Measurements from ENCODE around the gene HES5.
"Not testable (repeated sequence)": the region's sequence is repeated elsewhere in the genome, so short reads cannot be mapped to it uniquely, and the experiment has no call there.

Gene HES5

GRCh38 chr1:2529784-2530512 lies at the start of gene HES5:
Gene HES5, minus strand, starts transcription at chr1:2530263. Its CDS starts 99 bp downstream, at chr1:2530164.
- peak within 1 kb of the TSS in 2 of 5 donors; percentile 19 to 20 for H3K9ac ChIP-seq (ENCODE audit: low read length in 5 of 5)
- H3K4me3 ChIP-seq (ENCODE audit: low read depth in 1 of 5, low read length in 5 of 5) = peak within 1 kb of the TSS in 3 of 5 donors; percentile 36 to 56 (median 42)
- peaks cover 20 to 41% (median 35%) of the 10 kb centered on the region in 5 donors for H3K27me3 ChIP-seq (ENCODE audit: control insufficient read depth in 5 of 5, insufficient read depth in 4 of 5, low read length in 5 of 5)
- H3K4me1 ChIP-seq (ENCODE audit: control insufficient read depth in 5 of 5, insufficient read depth in 5 of 5, low read length in 5 of 5) = peaks cover 14 to 65% (median 48%) of the 10 kb centered on the region in 5 donors
- no peaks in the 10 kb centered on the region for H3K36me3 ChIP-seq (ENCODE audit: control insufficient read depth in 5 of 5, insufficient read depth in 5 of 5, low read length in 5 of 5)
- H3K9me3 ChIP-seq (ENCODE audit: control insufficient read depth in 5 of 5, low read length in 5 of 5) = no peaks in the 10 kb centered on the region
- no peak within 1 kb of the TSS for H3K27ac ChIP-seq (ENCODE audit: low read depth, low read length)

DNA sequence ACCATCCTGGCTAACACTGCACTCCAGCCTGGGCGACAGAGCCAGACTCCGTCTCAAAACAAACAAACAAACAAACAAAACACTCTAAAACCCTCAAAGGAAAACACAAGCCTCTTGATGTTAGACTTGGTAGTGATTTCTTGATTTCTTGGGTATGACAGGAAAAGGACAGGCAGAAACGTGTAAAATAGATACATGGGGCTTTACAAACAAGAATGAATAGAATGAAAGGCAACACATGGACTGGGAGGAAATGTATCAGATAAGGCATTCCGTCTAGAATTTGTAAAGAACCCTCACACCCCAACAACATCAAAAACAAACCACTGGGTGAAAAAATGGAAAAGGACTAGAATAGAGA lies 48.7 kb upstream of the HES5 start:
- Histone ChIP-seq H3K9me3 (ENCODE audit: control insufficient read depth in 5 of 5, low read length in 5 of 5) (peaks cover 0 to 3% (median under 1%) of the 10 kb centered on the region in 5 donors), H3K9ac (ENCODE audit: low read length in 5 of 5) (peak overlapping the region in 3 of 5 donors; percentile 8 to 62 (median 59)), H3K4me1 (ENCODE audit: control insufficient read depth in 5 of 5, insufficient read depth in 5 of 5, low read length in 5 of 5) (peaks cover 6 to 50% (median 24%) of the 10 kb centered on the region in 5 donors), H3K36me3 (ENCODE audit: control insufficient read depth in 5 of 5, insufficient read depth in 5 of 5, low read length in 5 of 5) (no peaks in the 10 kb centered on the region), H3K27ac (ENCODE audit: low read depth, low read length) (peak overlapping the region; percentile 92), H3K4me3 (ENCODE audit: low read depth in 1 of 5, low read length in 5 of 5) (no peak overlapping the region), H3K27me3 (ENCODE audit: control insufficient read depth in 5 of 5, insufficient read depth in 4 of 5, low read length in 5 of 5) (peaks cover 0 to 12% (median 6%) of the 10 kb centered on the region in 5 donors)

- peaks cover 0 to 12% (median 6%) of the 10 kb centered on the region in 5 donors for H3K27me3 ChIP-seq (ENCODE audit: control insufficient read depth in 5 of 5, insufficient read depth in 4 of 5, low read length in 5 of 5)
- H3K9ac ChIP-seq (ENCODE audit: low read length in 5 of 5) = peak overlapping the region in 2 of 5 donors; percentile 37 to 59
- peaks cover 6 to 45% (median 21%) of the 10 kb centered on the region in 5 donors for H3K4me1 ChIP-seq (ENCODE audit: control insufficient read depth in 5 of 5, insufficient read depth in 5 of 5, low read length in 5 of 5)
- H3K36me3 ChIP-seq (ENCODE audit: control insufficient read depth in 5 of 5, insufficient read depth in 5 of 5, low read length in 5 of 5) = not testable (repeated sequence)
- peak overlapping the region in 3 of 5 donors; percentile 11 to 48 (median 34) for H3K4me3 ChIP-seq (ENCODE audit: low read depth in 1 of 5, low read length in 5 of 5)
- H3K27ac ChIP-seq (ENCODE audit: low read depth, low read length) = peak overlapping the region; percentile 92
- H3K9me3 ChIP-seq (ENCODE audit: control insufficient read depth in 5 of 5, low read length in 5 of 5) = peaks cover 0 to 11% (median 8%) of the 10 kb centered on the region in 5 donors
Observed at GRCh38 chr1:2577565-2578075, 47.6 kb upstream of the HES5 start.

DNA sequence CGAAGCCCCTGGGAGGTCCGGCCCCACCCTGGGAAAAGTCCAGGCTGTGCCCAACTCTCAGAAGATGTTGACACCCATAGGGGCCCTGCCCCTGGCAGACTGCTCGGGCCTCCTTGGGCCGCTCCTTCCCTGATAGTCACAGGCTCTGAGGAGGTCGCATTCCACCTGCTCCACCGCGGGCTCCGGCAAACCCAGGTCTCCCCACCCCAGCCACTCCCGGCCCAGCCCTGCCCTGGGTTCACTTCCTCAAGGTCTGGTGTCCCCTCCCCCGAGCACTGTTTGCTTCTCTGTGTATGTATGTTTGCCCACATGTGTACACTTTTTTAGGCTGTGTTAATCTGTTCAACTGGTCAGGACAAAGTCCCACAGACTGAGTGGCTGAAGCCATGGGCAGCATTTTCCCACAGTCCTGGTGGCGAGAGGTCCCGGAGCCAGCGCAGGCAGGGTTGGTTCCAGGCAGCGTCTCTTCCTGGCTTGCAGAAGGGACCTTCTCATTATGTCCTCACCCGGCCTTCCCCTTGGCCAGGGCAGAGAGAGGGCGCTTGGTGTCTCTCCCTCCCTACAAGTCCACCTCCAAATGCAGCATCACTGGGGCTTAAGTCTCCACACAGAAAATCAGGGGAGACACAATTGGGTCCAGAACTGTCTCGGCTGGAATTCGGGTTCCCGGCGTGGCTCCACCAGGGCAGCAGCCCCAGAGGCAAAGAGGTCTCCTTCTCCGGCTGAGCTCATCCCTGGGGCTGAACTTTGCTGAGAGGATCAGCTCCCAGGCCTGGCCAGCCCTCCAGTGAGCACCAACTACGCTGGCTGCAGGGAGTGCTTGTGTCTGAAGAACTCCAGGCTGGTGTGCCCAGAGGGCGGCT lies 46.0 kb upstream of the HES5 start:
- H3K9me3 ChIP-seq (ENCODE audit: control insufficient read depth in 5 of 5, low read length in 5 of 5) = peaks cover 0 to 11% (median 8%) of the 10 kb centered on the region in 5 donors
- peaks cover 6 to 37% (median 18%) of the 10 kb centered on the region in 5 donors for H3K4me1 ChIP-seq (ENCODE audit: control insufficient read depth in 5 of 5, insufficient read depth in 5 of 5, low read length in 5 of 5)
- H3K27me3 ChIP-seq (ENCODE audit: control insufficient read depth in 5 of 5, insufficient read depth in 4 of 5, low read length in 5 of 5) = peaks cover 0 to 12% (median 6%) of the 10 kb centered on the region in 5 donors
- H3K9ac ChIP-seq (ENCODE audit: low read length in 5 of 5) = peak overlapping the region in 1 of 5 donors; percentile 7
- H3K27ac ChIP-seq (ENCODE audit: low read depth, low read length) = peak overlapping the region; percentile 37
- H3K36me3 ChIP-seq (ENCODE audit: control insufficient read depth in 5 of 5, insufficient read depth in 5 of 5, low read length in 5 of 5) = no peaks in the 10 kb centered on the region
- H3K4me3 ChIP-seq (ENCODE audit: low read depth in 1 of 5, low read length in 5 of 5) = peak overlapping the region in 1 of 5 donors; percentile 4

DNA sequence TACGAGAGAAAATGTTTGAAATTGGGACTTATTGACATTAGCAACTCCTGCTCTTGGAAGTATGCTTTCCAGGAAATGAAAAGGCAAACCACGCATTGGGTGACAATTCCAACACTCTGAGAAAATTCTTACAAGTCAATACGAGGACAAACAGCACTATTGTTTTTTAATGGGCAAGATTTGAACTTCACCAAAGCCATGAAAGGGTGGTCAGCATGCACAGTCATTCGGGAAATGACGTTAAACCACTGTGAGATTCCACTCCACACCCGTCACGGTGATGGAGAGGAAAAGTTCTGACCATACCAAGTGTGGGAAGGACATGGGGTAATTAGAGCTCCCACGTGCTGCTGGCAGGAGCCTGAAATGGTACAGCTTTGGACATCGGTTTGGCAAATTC lies 44.3 kb upstream of the HES5 start:
- no peaks in the 10 kb centered on the region for H3K36me3 ChIP-seq (ENCODE audit: control insufficient read depth in 5 of 5, insufficient read depth in 5 of 5, low read length in 5 of 5)
- H3K27me3 ChIP-seq (ENCODE audit: control insufficient read depth in 5 of 5, insufficient read depth in 4 of 5, low read length in 5 of 5) = peaks cover 0 to 5% (median 0%) of the 10 kb centered on the region in 5 donors
- no peak overlapping the region for H3K9ac ChIP-seq (ENCODE audit: low read length in 5 of 5)
- peaks cover 6 to 37% (median 18%) of the 10 kb centered on the region in 5 donors for H3K4me1 ChIP-seq (ENCODE audit: control insufficient read depth in 5 of 5, insufficient read depth in 5 of 5, low read length in 5 of 5)
- peaks cover 0 to 11% (median 8%) of the 10 kb centered on the region in 5 donors for H3K9me3 ChIP-seq (ENCODE audit: control insufficient read depth in 5 of 5, low read length in 5 of 5)
- H3K4me3 ChIP-seq (ENCODE audit: low read depth in 1 of 5, low read length in 5 of 5) = no peak overlapping the region
- H3K27ac ChIP-seq (ENCODE audit: low read depth, low read length) = no peak overlapping the region

- H3K27me3 ChIP-seq (ENCODE audit: control insufficient read depth in 5 of 5, insufficient read depth in 4 of 5, low read length in 5 of 5) = peaks cover 0 to 4% (median 2%) of the 10 kb centered on the region in 5 donors
- H3K4me1 ChIP-seq (ENCODE audit: control insufficient read depth in 5 of 5, insufficient read depth in 5 of 5, low read length in 5 of 5) = peaks cover 6 to 30% (median 13%) of the 10 kb centered on the region in 5 donors
- H3K9ac ChIP-seq (ENCODE audit: low read length in 5 of 5) = no peak overlapping the region
- peaks cover 0 to 11% (median 8%) of the 10 kb centered on the region in 5 donors for H3K9me3 ChIP-seq (ENCODE audit: control insufficient read depth in 5 of 5, low read length in 5 of 5)
- no peak overlapping the region for H3K4me3 ChIP-seq (ENCODE audit: low read depth in 1 of 5, low read length in 5 of 5)
- H3K36me3 ChIP-seq (ENCODE audit: control insufficient read depth in 5 of 5, insufficient read depth in 5 of 5, low read length in 5 of 5) = no peaks in the 10 kb centered on the region
- no peak overlapping the region for H3K27ac ChIP-seq (ENCODE audit: low read depth, low read length)
Observed at GRCh38 chr1:2573250-2573920, 43.3 kb upstream of the HES5 start.

- no peak overlapping the region for H3K27ac ChIP-seq (ENCODE audit: low read depth, low read length)
- peaks cover 0 to 12% (median 7%) of the 10 kb centered on the region in 5 donors for H3K27me3 ChIP-seq (ENCODE audit: control insufficient read depth in 5 of 5, insufficient read depth in 4 of 5, low read length in 5 of 5)
- no peak overlapping the region for H3K4me3 ChIP-seq (ENCODE audit: low read depth in 1 of 5, low read length in 5 of 5)
- H3K4me1 ChIP-seq (ENCODE audit: control insufficient read depth in 5 of 5, insufficient read depth in 5 of 5, low read length in 5 of 5) = peaks cover 0 to 10% (median 6%) of the 10 kb centered on the region in 5 donors
- peaks cover 0 to 11% (median 8%) of the 10 kb centered on the region in 5 donors for H3K9me3 ChIP-seq (ENCODE audit: control insufficient read depth in 5 of 5, low read length in 5 of 5)
- H3K36me3 ChIP-seq (ENCODE audit: control insufficient read depth in 5 of 5, insufficient read depth in 5 of 5, low read length in 5 of 5) = no peaks in the 10 kb centered on the region
- H3K9ac ChIP-seq (ENCODE audit: low read length in 5 of 5) = no peak overlapping the region
Observed at GRCh38 chr1:2571348-2571747, 41.3 kb upstream of the HES5 start.

DNA sequence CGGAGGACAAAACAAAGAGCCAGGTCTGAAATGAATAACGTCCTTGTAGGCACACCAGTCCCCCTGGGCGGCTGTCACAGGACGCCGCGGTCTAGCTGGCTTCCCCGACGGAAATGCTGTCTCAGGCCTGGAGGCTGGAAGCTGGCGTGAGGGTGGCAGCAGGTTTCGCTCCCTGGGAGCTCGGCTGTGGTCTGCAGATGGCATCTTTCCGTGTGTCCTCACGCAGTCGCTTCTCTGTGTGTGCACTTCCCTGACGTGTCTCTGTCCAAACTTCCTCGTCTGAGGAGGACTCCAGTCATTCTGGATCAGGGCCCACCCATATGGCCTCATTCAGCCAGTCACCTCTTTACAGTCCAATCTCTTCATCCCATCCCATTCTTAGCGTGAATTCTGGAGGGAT lies 40.3 kb upstream of the HES5 start:
- peaks cover 0 to 11% (median 8%) of the 10 kb centered on the region in 5 donors for H3K9me3 ChIP-seq (ENCODE audit: control insufficient read depth in 5 of 5, low read length in 5 of 5)
- no peak overlapping the region for H3K27ac ChIP-seq (ENCODE audit: low read depth, low read length)
- no peaks in the 10 kb centered on the region for H3K4me1 ChIP-seq (ENCODE audit: control insufficient read depth in 5 of 5, insufficient read depth in 5 of 5, low read length in 5 of 5)
- peaks cover 0 to 16% (median 12%) of the 10 kb centered on the region in 5 donors for H3K27me3 ChIP-seq (ENCODE audit: control insufficient read depth in 5 of 5, insufficient read depth in 4 of 5, low read length in 5 of 5)
- H3K36me3 ChIP-seq (ENCODE audit: control insufficient read depth in 5 of 5, insufficient read depth in 5 of 5, low read length in 5 of 5) = no peaks in the 10 kb centered on the region
- H3K9ac ChIP-seq (ENCODE audit: low read length in 5 of 5) = no peak overlapping the region
- H3K4me3 ChIP-seq (ENCODE audit: low read depth in 1 of 5, low read length in 5 of 5) = no peak overlapping the region

DNA sequence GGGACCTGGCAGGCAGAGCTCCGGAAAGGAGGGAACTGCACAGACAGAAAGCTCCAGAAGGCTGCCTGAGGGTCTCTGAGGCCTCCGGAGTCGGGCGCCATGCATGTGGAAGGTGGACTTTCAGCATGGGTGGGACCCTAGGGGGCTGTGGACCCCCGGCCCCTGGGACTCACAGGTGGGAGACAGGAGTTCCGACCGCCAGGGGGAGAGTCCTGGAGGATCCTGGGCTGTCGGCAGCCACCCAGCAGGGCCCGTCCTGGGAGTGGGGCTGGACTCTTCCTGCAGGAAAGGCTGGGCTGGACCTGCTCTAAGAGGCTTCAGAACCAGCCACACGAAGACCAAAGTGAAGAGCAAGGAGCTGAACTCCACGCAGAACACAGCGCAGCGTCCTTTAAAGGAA lies 39.6 kb upstream of the HES5 start:
- H3K27me3 ChIP-seq (ENCODE audit: control insufficient read depth in 5 of 5, insufficient read depth in 4 of 5, low read length in 5 of 5) = peaks cover 0 to 16% (median 12%) of the 10 kb centered on the region in 5 donors
- H3K27ac ChIP-seq (ENCODE audit: low read depth, low read length); H3K4me1 ChIP-seq (ENCODE audit: control insufficient read depth in 5 of 5, insufficient read depth in 5 of 5, low read length in 5 of 5); H3K4me3 ChIP-seq (ENCODE audit: low read depth in 1 of 5, low read length in 5 of 5); H3K9ac ChIP-seq (ENCODE audit: low read length in 5 of 5); H3K36me3 ChIP-seq (ENCODE audit: control insufficient read depth in 5 of 5, insufficient read depth in 5 of 5, low read length in 5 of 5): not testable (repeated sequence)
- H3K9me3 ChIP-seq (ENCODE audit: control insufficient read depth in 5 of 5, low read length in 5 of 5) = peaks cover 0 to 11% (median 8%) of the 10 kb centered on the region in 5 donors
